HG03103 (cell line): Measurements from ENCODE around the gene GOLGA8R.
"Not testable (repeated sequence)": the region's sequence is repeated elsewhere in the genome, so short reads cannot be mapped to it uniquely, and the experiment has no call there.

Source experiments
- ATAC-seq: cut with Tn5 transposase; IDR thresholded peaks from one replicate; pipeline ENCODE4 v1.9.1; 2021; ENCODE audit warnings: low read depth; ENCODE audit not compliant: unreplicated experiment

The GOLGA8R gene, protein sequence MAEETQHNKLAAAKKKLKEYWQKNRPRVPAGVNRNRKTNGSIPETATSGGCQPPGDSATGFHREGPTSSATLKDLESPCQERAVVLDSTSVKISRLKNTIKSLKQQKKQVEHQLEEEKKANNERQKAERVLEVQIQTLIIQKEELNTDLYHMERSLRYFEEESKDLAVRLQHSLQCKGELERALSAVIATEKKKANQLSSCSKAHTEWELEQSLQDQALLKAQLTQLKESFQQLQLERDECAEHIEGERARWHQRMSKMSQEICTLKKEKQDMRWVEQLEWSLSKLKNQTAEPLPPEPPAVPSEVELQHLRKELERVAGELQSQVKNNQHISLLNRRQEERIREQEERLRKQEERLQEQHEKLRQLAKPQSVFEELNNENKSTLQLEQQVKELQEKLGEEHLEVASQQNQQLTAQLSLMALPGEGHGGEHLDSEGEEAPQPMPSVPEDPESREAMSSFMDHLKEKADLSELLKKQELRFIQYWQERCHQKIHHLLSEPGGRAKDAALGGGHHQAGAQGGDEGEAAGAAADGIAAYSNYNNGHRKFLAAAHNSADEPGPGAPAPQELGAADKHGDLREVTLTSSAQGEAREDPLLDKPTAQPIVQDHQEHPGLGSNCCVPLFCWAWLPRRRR

DNA sequence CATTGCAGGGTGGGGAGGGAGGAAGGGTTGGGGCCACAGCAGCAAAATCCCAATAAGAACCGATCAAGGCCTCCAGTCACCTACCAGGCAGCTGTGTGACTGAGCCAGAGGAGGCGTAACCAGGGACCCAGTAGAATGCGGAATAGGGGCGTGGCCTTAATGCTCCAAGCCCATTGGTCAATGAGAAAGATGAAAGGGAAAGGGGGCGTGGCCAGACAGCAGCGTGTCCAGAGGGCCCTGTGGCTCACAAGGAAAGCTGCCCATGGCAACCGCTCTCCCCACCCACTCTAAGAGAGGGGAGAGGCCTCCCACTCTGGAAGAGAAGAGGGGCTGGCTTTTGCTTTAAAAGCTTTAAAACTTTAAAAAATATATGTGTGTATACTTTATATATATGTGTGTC is at the start of gene GOLGA8R:
TSS of gene GOLGA8R (minus strand) at position 101 of the 400 bp plus-strand sequence. CDS start at position 3, 98 bp downstream.
- not testable (repeated sequence) for ATAC-seq

- ATAC-seq = not testable (repeated sequence)
These were observed 49.8 kb upstream of the GOLGA8R start for GRCh38 chr15:30463849-30464248.

- ATAC-seq = not testable (repeated sequence)
These were observed 48.1 kb upstream of the GOLGA8R start for GRCh38 chr15:30462176-30462575.

- ATAC-seq = not testable (repeated sequence)
These were observed 38.6 kb upstream of the GOLGA8R start for GRCh38 chr15:30452702-30453101.

- ATAC-seq = not testable (repeated sequence)
These were observed 24.3 kb upstream of the GOLGA8R start for GRCh38 chr15:30438348-30438747.

DNA sequence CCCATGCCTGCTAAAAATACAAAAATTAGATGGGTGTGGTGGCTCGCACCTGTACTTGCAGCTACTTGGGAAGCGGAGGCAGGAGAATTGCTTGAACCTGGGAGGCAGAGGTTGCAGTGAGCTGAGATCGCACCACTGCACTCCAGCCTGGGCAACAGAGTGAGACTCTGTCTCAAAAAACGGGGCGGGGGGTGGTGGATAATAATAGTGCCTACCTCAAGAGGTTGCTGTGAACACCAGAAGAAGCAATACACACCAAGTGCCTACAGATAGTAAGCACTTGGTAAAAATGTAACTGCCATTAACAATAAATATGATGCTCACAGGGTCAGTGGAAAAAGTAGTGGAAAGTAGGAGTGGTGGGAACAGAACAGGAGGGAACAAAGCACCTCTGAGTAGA is 21.8 kb upstream of the GOLGA8R start:
- not testable (repeated sequence) for ATAC-seq

DNA sequence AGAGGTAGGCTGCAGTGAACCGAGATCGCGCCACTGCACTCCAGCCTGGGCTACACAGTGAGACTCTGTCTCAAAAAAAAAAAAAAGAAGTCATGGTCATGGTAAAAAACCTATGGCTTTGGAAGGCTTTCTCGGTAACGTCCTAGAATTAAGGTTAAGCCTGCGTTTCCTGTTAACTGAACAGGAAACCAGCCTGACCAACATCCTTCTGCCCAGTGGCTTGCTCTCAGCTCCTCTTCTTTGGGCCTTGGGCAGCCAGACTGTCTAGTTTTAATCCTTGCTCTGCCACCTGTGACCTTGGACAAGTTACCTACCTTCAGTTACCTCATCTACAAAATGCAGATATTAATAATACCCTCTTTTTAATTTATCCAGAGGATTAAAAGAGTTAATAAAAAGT is 6.7 kb upstream of the GOLGA8R start:
- ATAC-seq = not testable (repeated sequence)

DNA sequence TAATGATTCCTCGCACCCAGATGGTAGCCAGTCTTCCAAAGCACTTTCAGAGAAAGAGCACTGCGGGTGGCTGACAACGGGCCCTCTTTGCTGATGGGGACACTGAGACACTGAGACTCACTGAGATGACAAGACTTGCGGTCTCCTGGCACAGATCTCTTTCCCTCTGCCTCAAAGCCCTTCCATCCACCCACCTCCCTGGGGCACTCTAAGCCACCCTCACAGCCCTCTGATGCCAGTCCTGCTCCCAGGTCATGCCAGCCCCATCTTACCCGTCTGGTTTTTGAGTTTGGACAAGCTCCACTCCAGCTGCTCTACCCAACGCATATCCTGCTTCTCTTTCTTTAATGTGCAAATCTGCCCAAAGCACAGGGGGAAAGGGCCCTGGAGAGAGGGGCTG is 6.4 kb downstream of the GOLGA8R start:
- ATAC-seq = not testable (repeated sequence)

GRCh38 chr15:30398988-30399387 is 15.1 kb downstream of the GOLGA8R start:
- not testable (repeated sequence) for ATAC-seq

DNA sequence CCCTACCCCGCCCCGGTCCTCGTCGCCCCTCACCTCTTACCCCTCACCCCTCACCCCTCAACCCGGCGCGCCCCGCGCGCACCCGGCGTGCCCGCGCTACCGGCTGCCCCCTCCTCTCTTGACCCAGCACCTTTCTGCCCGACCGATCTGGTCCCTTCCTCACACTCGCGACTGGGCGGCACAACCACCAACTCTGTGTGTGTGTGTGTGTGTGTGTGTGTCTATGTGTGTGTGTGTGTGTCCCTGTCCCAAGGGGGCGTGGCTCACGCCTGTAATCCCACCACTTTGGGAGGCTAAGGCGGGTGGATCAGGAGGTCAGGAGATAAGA is 20.4 kb downstream of the GOLGA8R start:
- not testable (repeated sequence) for ATAC-seq

DNA sequence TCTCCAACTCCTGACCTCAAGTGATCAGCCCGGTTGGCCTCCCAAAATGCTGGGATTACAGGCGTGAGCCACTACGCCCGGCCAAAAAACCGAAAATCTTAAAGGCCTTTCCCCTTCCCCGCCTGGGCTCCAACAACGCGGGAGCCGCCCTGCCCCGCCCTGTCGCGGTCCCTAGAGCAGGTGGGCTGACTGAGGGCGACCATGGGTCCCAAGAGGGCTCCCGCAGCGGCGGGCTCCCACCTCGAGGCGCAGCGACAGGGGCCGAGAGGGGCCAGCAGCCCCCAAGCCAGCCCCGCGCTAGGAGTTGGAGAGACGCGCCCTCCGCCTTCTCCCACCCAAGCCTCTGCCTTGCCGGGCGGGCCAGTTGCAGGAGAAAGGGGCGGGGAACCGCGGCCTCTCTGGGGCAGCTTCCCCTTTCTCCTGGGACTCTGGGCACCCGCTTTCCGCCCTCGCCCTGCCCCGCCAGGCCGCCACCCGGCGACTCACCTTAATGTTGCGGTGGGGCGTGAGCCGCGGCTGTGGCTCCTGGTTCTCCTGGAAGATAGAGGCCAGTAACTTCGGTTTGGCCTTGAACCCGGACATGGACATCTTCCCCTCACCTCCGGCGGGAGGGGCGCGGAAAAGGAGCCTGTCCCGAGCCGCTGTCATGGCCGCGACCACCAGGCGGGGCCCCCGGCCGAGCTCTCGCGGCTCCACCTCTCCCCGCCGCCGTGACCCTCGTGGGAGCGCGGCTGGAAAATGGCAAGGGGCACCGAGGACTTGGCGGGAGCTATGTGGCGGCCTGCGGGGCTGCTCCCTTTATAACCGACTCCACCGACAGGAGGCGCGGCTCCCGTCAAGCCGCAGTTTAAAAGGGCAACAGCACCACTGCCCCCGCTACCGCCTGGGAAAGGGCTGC is 21.0 kb downstream of the GOLGA8R start, which contains the start of gene CHRFAM7A:
TSS of gene CHRFAM7A (minus strand) at position 775 of the 898 bp plus-strand sequence. CDS start 10,189 bp downstream, outside the sequence.
- ATAC-seq = not testable (repeated sequence)

- ATAC-seq = not testable (repeated sequence)
These were observed 27.7 kb downstream of the GOLGA8R start for GRCh38 chr15:30386318-30386887.

DNA sequence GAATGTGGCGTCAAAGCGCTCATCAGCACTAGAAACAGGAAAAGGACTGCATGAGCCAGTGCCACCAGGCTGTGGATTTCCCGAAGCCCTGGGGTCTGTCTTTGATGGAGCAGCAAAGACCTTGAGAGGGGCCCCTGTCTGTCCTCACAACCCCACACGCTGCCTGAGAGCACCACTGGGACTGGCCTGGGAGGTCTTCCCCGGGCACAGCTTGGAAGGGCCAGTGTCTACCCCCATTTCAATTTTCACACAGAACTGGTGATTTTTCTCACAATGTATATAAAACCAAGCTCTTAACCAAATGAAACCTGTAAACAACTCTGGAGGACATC is 37.0 kb downstream of the GOLGA8R start:
- not testable (repeated sequence) for ATAC-seq

DNA sequence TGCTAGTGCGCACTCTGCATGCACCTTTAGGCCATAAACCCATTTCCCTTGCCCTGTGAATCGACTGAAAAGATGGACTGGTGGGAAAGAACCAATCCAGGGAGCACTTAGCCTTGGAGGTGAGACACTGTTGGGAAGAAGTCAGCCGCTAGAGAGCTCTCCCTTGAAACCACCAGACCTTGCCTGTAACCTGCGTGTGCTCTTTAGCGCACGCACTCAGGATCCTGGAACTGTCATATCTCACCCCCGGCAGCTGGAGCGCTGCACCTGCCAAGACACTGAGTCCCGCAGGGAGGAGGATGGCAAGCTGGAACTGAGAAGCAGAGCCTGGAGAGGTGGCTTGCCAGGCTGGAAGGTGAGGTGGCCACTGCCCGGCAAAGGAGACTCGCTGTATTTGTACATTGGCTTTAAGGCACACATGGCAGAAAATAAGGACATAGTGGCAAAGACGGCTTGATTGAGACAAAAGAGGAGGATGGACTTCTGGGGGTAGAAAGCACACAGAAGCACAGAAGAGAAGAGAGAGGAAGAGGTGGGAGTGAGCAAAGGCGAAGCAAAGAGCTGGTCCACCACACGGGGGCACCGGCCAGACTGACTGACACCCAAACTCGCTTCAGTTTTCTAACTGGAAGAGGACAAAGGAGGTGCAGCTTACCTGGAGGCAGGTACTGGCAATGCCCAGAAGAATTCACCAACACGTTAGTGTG is 37.5 kb downstream of the GOLGA8R start:
- ATAC-seq = not testable (repeated sequence)

DNA sequence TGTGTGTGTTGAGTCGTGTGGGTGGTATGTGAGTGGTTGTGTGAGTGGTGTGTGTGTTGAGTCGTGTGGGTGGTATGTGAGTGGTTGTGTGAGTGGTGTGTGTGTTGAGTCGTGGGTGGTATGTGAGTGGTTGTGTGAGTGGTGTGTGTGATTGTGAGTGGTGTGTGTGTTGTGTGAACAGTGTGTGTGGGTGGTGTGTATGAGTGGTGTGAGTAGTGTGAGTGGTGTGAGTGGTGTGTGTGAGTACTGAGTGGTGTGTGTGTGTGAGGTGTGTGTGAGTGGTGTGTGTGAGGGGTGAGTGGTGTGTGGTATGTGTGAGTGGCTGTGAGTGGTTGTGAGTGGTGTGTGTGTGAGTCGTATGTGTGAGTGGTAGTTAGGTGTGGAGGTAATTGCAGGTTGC is 38.2 kb downstream of the GOLGA8R start:
- not testable (repeated sequence) for ATAC-seq

- not testable (repeated sequence) for ATAC-seq
These were observed 39.2 kb downstream of the GOLGA8R start for GRCh38 chr15:30374862-30375261.

- not testable (repeated sequence) for ATAC-seq
These were observed 45.8 kb downstream of the GOLGA8R start for GRCh38 chr15:30368271-30368670.

DNA sequence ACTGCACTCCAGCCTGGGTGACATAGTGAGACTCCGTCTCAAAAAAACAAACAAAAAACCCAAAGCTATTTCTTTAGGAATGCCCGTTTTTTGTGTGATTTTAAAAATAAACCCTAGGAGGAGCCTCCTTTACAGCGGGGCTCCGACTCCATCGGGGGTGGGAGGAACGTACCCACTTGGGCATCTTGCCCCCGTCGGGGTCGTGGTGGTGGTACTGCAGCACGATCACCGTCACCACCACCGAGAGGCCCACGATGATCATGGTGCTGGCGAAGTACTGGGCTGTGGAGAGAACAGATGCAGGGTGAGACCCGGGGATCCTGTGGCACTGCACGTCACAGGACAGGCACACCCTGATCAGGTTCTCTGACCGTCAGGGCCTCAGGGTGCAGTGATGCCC is 46.8 kb downstream of the GOLGA8R start:
- ATAC-seq = not testable (repeated sequence)

DNA sequence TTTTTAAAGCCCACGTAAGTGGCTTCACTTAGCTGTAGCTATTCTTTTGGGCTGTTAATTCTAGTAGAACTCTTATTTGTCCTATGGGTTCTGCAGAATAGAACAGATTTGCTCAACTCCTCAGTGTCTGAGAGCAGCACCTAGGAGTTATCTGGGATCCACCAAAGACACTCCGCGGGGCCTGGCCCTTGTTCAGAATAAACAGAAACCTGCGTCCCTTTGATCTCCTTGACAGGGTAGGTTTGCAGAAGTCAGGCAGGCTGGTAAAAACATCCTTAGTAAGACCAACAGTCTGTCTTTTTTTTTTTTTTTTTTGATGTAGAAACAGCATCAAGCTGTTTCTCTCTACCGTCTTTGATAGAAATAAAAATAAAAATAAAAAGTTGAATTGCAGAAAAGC is 52.7 kb downstream of the GOLGA8R start:
- ATAC-seq = not testable (repeated sequence)

DNA sequence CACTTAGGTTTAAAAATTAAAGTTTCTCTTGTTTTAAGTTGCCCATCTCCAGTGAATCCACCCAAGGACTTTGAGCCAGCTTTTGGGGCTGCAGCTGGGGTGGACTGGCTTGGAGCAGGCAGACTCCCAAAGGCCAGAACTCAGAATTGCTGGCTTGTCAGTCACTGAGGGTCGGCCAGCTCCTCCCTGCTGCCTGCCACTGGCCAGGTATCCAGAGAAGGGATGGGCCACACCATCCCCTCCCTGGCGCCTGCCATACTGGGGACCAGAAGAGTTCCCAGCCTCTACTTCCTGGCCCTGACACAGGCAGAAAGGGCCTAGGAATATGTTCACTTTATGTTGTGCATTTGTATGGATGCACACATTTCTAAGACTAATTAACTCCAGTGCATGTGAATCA is 53.1 kb downstream of the GOLGA8R start:
- ATAC-seq = not testable (repeated sequence)
